Activated CD8-positive, alpha-beta memory T cell treated with anti-CD3 and anti-CD28 coated beads for 48 hours (primary cell): ENCODE measurements around the gene GJD2.

Experiments
- DNase-seq, 3 experiments: peaks; one replicate each; pipeline ENCODE4 v3.0.0-alpha.2; 2020; ENCODE audit warnings: low read depth in 2 of 3, low spot score in 2 of 3

Gene GJD2

GRCh38 chr15:34773917-34774316, 19.1 kb upstream of the GJD2 start:
- DNase-seq: no peak

DNA sequence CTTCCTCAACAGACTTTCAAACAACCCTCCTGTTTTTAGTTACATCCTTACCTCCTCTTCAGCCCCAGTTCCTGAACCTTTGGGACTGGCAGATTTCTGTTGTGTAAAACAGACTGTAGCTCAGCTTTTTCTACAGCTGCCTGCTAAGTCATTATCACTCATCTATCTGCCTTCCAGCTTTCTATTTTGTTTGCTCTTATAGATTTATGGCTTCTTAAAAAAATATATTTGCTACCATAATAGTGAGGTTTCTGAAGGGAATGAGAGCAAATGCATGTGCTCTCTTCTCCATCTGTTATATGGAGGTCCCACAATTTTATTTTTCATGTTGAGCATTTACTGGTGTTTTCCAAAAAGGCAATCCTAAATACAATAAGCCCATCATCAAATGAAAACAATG, 18.2 kb upstream of the GJD2 start:
- DNase-seq: no peak

GRCh38 chr15:34772312-34772711, 17.5 kb upstream of the GJD2 start:
- DNase-seq: no peak

DNA sequence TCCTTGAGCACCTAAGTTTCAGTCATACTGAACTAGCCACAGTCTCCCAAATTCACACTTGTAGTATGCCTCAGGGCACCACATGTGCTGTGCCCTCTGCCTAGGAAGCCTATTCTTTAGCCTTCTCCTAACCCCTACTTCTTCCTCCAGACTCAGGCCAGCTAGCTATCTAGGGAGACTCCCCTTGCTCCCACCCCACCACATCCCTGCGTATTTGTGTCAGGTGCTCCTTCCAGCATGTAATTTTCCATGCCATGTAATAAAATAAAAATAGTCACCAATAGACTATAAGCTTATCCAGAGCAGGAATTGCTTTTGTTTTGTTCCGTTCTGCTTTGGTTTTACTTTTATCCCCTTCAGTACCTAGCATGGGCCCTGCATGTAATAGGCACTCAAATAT, 14.9 kb upstream of the GJD2 start:
- no peak for DNase-seq

DNA sequence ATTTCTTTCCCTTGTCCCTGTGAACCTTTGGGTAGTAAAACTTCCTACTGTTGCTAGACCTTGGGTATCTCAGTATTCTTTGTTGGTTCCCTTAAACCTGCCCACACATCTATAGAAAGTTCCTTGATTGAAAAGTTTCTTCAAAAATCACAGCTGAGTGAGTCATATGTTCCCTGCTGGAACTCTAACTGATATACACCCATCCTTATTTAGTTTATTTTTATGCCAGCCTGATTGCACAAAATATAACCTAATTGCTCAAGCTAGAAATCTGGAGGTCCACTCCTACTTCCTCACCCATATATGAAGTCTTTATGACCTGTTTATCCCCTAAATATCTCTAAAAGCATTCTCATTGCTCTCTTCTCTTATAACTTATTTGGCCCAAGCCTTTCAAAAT, 13.7 kb upstream of the GJD2 start:
- no peak for DNase-seq

- DNase-seq: no peak
Observed at GRCh38 chr15:34765741-34766140, 10.9 kb upstream of the GJD2 start.

DNA sequence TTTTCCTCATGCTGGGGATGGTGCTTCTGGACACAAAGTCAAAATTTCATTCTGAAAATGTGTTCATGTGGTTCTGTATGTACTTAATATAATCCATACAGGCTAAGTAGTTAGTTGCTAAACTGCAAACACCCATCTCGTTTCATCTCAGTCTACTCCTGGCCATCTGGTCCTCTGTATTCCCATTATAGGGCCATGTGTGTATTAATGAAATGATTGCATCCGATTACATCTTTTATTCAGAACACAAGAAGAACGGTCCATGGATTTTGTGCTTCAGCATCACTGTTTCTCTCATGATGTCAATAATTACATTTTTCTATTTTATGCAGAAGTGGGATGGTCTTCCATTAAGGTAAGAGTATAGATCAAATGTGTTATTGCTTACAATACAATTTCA, 6.1 kb upstream of the GJD2 start:
- no peak for DNase-seq

- no peak for DNase-seq
Observed at GRCh38 chr15:34759992-34760391, 5.2 kb upstream of the GJD2 start.

GRCh38 chr15:34759347-34759746, 4.5 kb upstream of the GJD2 start:
- no peak for DNase-seq

DNA sequence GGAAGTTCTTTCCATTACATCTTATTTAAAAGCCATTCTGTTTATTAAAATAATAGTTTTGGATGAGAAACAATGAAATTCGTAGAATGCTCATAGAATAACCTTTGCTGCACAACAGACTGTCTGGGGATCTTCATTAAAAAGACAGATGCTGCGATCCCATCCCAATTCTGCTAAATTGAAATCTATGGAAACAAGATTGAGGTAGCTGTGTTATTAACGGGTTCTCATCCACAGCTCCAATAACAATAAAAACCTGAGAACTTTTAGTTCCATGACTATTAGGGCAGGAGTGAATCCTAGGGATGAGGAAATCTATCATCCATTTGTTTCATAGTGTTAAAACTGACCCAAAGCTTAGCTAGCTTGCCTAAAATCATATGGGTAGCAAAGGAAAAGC, 2.5 kb upstream of the GJD2 start:
- DNase-seq: no peak

- no peak for DNase-seq
Observed at GRCh38 chr15:34755419-34755773, 598 bp upstream of the GJD2 start.

DNA sequence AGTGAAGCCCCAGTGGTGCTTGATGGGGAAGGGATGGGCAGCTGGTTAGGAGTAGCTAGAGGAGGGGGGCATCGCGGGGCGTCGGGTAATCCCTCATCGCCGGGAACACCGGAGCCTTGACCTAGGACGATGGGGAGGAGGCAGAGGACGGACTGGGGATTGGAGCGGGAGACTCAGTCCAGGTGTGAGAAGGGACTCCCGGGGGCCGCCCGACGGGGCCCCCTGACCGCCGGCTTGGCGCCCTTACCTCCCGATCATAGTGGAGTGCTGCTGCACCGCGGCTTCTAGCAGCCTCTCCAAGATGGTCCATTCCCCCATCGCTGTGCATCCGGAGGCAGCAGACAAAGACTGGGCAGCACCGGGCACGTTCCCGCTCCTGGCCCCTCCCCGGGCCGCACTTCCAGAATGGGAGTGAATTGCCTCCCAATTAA, 612 bp downstream of the GJD2 start:
- DNase-seq: no peak

- no peak for DNase-seq
Observed at GRCh38 chr15:34753236-34753894, 1.4 kb downstream of the GJD2 start.

- no peak for DNase-seq
Observed at GRCh38 chr15:34749691-34750090, 5.1 kb downstream of the GJD2 start.

DNA sequence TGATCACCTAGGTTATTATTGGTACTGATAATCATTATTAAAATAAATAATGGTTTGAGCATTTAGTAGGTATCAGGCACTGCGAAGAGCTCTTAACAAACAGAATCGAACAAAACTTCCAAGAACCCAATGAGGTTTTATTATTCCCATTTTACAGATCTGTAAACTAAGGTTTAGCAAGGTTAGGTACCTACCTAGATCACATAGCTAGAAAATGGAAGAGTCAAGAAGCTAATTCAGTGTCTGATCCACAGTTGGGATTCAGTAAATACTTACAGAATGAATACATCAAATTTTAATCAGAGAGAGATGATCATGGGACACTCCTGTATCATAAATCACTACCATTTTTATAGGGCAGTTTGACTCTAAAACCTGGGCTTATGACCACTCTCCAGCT, 15.5 kb downstream of the GJD2 start:
- DNase-seq: no peak

GRCh38 chr15:34738002-34738401, 16.8 kb downstream of the GJD2 start:
- no peak for DNase-seq

- no peak for DNase-seq
Observed at GRCh38 chr15:34737477-34737876, 17.3 kb downstream of the GJD2 start.

DNA sequence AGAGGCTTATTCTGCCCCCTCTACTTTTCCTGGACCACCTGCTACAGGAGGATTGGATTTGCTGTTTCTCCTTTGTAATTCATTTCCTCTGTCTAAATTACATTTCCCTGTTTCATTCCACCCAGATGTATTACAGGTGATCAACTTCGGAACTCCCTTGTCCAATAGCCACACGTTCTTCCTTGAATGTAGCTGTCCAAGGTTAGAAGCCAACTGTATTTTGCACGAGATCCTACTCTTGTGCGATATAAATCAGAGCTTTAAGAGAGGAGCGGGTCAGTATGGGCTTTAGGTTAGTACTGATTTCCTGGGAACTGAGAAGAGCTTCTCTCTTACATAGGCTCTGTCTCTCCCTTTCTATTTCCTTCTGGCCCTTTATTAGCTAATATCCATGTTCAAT, 20.5 kb downstream of the GJD2 start:
- no peak for DNase-seq

DNA sequence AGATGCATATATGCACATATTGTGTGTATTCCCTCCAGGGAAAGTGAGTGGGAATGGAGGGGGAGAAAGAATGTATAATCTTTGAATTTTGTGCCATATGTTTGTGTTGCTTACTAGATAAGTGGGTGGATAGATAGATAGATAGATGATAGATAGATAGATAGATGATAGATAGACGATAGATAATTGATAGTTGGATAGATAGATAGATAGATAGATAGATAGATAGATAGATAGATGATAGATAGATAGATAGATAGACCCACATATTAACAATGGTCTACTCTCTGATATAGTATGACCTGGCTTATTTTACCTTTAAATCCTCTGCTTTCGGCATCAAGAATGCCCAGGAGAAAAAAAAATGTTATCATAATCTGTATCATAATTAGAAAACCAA, 21.2 kb downstream of the GJD2 start:
- DNase-seq: no peak

- no peak for DNase-seq
Observed at GRCh38 chr15:34732430-34732829, 22.4 kb downstream of the GJD2 start.

- no peak for DNase-seq
Observed at GRCh38 chr15:34730701-34731100, 24.1 kb downstream of the GJD2 start.

GRCh38 chr15:34729886-34730285, 24.9 kb downstream of the GJD2 start:
- no peak for DNase-seq

DNA sequence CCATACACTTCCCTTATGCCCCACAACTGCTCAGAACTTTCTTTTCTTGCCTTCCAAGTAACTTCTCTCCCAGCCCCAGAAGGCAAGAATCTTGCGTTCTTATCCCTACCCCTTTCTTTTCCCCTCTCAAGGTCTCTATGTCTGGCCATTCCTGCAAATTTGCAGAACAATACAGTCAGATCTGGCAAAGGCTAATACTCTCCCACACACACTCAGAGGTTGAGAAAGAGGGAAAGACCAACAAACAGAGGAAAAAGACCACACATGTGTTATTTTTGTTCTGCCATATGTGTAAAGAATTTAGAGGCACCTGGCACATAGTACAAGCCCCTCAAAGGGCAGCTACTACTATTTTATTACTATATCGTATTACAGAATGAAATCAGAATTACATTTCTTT, 25.7 kb downstream of the GJD2 start:
- no peak for DNase-seq
